GM20431 (cell line): ENCODE results near the gene DLL3.

Experiments
- in situ Hi-C: fragments of 300-500 bp; cut with MseI, MboI; formaldehyde crosslinking; loops from one replicate; pipeline ENCODE4 v1.15.0; 2020; ENCODE audit warnings: low sequenced_read_pairs; ENCODE audit not compliant: unreplicated experiment

DLL3 gene

GRCh38 chr19:39512988-39513387 lies 14.2 kb downstream of the DLL3 start:
- in situ Hi-C loops, result no loop called here

DNA sequence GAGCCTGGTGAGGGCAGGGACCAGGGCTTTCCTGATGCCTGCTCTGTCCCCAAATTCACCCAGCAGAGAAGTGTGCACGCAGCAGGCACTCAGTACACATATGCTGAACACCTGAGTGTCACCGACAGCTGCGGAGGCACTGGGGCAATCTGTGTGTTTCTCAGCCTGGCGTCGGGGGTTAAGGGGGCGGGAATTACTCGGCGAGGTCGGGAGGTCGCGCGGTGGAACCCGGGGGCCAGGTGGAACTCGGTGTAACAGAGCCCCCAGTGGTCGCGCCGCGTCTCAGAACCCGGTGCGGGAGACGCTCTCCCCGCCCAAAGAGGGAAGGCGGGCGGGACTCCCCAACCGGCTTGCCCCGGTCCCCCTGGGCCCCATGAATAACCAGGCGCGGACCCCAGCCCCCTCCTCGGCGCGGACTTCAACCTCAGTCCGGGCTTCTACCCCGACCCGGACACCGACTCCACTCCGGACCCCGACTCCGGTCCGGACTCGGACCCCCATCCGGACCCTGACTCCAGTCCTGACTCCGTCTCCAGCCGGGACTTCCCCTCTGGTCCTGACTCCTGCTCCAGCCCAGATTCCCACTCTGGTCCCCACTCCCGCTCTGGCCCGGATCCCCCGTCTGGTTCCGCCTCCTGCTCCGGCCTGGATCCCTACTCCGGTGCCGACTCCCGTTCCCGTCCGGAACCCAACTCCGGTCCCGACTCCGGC lies 16.2 kb downstream of the DLL3 start, which contains the start of gene SELENOV:
TSS of gene SELENOV (plus strand) at position 300 of the 711 bp plus-strand sequence. CDS start at position 374, 74 bp downstream.
- in situ Hi-C loops, result no loop called here

DNA sequence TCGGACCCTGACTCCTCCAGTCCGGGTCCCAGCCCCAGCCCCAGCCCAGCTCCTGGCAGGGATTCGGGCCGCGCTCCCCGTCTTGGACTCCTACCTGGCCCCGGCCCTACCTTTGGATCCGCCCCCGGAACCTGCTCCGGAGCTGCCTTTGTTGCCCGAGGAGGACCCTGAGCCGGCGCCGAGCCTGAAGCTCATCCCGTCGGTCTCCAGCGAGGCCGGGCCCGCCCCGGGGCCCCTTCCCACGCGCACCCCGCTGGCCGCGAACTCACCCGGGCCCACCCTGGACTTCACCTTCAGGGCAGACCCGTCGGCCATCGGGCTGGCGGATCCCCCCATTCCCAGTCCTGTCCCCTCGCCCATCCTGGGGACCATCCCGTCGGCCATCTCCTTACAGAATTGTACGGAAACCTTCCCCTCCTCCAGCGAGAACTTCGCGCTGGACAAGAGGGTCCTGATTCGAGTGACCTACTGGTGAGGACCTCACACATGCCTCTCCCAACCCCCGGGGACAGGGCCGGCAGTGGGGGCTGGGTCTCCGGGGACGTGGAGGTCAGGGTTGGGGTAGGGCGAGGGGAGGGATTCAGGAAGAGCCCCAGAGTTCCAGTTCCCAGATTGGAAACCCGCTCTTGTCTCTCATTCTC lies 16.9 kb downstream of the DLL3 start:
- in situ Hi-C loops, result no loop called here

DNA sequence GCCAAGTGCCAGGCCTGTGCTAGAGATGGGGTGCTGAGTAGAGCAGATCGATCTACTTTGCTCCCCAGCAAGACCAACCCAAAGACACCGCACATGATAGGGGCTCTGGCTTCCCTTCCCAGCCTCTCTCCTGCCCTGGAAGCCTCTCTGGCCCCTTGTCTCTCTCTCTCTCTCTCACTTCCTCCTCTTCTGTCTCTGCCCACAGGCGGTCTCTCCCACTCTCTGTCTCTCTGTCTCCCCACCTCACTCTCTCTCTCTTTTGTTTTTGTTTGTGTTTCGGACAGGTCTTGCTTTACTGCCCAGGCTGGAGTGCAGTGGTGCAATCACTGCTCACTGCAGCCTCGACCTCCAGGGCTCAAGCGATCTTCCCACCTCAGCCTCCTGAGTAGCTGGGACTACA lies 17.5 kb downstream of the DLL3 start:
- in situ Hi-C loops, result no loop called here

DNA sequence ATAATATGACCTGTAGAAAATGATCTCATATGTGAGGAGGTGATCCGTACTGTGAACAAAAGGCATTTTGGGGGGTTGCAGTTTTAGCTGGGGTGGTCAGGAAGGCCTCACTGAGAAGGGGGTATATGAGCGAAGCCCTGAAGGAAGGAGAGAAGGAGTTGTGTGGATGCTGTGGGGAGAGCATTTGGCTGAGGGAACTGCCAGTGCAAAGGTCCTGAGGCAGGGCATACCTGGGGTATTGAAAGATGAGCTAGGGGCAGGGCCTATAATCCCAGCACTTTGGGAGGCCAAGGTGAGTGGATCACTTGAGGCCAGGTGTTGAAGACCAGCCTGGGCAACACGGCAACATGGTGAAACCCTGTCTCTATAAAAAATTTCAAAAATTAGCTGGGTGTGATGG lies 18.7 kb downstream of the DLL3 start:
- in situ Hi-C loops, result no loop called here

DNA sequence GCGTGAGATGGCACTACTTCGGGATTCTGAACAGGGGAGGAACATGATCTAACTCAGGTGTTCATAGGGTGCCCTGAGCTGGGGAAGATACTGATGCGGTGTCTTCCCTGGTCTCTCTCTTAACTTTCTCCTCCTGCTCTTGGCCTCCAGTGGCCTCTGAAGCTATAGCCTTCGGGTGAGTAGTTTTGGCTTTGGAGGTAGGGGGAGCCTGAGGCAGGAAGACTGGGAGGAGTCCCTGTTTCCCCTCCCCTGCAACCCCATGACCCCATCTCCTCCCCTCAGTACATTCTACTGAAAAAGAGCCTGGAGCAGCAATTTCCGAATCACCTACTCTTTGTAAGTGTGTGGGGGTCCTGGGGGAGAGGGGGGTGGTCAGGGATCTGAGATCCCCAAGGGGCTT lies 19.7 kb downstream of the DLL3 start:
- in situ Hi-C loops, result no loop called here

DNA sequence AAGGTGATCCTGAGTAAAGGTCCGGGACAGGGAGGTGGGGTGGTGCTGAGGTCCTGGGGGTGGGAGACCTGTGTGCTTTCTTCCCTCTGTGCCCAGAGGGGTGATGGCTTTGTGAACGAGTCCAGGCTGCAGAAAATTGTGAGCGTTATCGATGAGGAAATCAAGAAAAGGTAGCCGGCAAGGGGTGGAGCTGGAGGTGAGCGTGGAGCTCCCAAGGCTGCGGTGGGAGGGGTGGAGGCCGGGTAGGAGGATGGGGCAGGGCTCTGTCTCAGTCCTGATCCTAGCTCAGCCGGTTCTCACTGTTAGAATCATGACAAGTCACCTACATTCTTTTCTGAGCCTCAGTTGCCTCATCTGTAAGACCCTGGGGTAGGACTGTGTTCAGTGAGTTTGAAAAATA lies 20.2 kb downstream of the DLL3 start:
- in situ Hi-C loops, result no loop called here

- in situ Hi-C loops, result no loop called here
Observed at GRCh38 chr19:39520541-39521484, 22.1 kb downstream of the DLL3 start.

DNA sequence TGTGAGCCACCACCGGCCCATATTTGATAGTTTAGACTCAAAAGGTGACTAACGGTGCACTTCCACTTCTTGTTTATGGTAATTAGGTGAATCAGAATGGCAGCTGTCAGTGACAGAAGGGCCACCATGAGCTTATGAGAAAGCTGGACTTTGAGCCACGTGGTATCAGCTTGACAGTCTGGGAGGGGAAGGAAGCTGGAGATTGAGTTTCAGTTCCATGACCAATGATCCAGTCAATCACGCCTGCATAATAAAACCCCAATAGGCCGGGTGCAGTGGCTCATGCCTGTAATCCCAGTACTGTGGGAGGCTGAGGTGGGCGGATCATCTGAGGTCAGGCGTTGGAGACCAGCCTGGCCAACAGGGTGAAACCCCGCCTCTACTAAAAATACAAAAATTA lies 25.7 kb downstream of the DLL3 start:
- in situ Hi-C loops, result no loop called here

GRCh38 chr19:39525205-39525604 lies 26.5 kb downstream of the DLL3 start:
- in situ Hi-C loops, result no loop called here

- in situ Hi-C loops, result loop anchor here (10.0 kb wide), 1 partner anchor 87 kb away; the partner anchor contains the start of gene SUPT5H
Observed at GRCh38 chr19:39531834-39532232, 33.1 kb downstream of the DLL3 start.

DNA sequence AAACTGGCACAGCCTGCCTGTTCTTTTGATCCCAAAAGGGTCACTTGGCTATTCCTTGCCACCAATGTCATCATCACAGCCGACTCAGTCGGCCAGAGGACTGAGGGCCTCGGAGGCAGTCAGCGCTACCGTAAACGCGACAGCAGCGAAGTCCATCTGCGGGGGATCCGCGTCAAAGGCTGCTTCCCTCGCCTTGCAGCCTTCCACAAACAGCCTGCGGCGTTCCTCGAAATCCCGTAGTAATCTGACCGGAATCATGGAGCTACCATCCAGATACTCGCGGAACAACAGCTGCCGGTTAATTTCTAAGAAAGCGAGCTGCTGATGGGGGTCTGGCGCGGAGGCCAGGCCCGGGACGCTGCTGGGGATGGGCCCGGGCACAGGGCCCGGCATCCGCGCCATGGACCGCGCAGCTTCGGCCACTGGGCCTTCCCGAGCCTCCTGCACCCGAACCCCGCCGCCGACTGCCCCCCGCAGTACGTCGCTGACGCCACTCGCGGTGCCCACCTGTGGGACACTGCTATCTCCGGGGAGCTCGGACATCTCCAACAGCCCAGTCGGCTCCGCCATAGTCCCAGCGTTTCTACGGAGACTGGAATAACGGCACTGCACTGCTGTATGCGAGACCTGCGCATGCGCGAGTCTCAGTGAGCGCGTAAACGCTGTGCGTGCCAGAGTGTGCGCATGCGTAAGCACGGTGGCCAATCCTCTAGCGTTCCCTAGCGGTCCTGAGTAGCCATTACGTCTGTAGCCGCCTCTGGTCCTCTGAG lies 33.7 kb downstream of the DLL3 start, which contains the start of gene EID2B:
TSS of gene EID2B (minus strand) at position 620 of the 770 bp plus-strand sequence. CDS start at position 570, 50 bp downstream.
- in situ Hi-C loops, result loop anchor here (10.0 kb wide), 1 partner anchor 88 kb away; the partner anchor contains the start of gene SUPT5H

GRCh38 chr19:39533003-39533512 lies 34.3 kb downstream of the DLL3 start:
- in situ Hi-C loops, result loop anchor here (10.0 kb wide), 1 partner anchor 88 kb away; the partner anchor contains the start of gene SUPT5H

DNA sequence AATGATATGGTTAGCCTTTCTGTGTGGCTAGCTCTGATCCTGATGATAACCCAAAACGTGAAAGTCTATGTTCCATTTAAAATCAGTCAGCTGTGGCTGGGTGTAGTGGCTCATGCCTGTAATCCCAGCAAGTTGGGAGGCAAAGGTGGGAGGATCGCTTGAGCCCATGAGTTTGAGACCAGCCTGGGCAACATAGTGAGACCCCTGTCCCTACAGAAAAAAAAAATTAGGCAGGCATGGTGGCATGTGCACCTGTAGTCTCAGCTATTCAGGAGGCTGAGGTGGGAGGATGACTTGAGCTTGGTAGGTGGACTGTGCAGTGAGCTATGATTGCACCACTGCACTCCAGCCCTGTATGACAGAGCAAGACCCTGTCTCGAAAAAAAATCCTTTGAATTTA lies 35.0 kb downstream of the DLL3 start:
- in situ Hi-C loops, result loop anchor here (10.0 kb wide), 1 partner anchor 89 kb away; the partner anchor contains the start of gene SUPT5H

- in situ Hi-C loops, result loop anchor here (10.0 kb wide), 1 partner anchor 94 kb away; the partner anchor contains the start of gene SUPT5H
Observed at GRCh38 chr19:39539165-39539517, 40.4 kb downstream of the DLL3 start.

- in situ Hi-C loops, result loop anchor here (10.0 kb wide), 1 partner anchor 95 kb away; the partner anchor contains the start of gene SUPT5H
Observed at GRCh38 chr19:39539518-39540332, 41.0 kb downstream of the DLL3 start, which contains the start of gene EID2. TSS of gene EID2 (minus strand) at chr19:39540161. CDS start at chr19:39540079, 82 bp downstream.

DNA sequence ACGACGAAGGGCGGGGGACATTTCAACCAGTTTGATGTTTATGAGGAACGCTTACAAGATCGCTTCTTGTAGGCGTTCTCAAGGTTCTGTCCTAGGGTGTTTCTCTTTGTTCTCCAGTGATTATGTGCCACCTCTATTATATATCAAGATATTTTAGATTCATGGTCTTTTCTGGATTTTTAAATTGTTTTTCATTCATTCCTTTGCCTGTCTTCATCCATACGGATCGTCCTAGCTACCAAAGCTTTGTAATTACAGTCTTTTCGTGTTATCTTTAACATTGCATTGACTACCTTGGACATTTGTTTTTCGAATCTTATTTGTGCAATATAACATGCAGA lies 41.6 kb downstream of the DLL3 start:
- in situ Hi-C loops, result no loop called here

DNA sequence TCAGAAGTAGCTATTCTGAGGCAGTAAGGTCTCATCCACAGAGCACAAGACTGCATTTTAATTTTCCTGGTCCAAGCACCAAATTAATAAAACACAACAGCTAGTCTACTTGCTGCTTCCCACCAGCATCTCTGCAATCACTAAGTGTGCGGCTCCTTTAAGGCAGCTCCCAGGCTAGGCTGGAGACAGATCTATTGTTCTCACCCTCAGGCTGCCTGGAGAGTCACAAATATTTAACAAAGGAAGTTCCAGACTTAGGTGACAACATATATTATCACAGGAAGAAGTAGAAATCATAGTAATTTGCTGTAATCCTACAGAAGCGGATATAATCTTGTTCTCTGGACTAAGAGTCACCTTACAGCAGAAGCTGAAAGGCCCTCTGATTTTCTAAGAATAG lies 43.5 kb downstream of the DLL3 start:
- in situ Hi-C loops, result no loop called here
